ENCODE results near the gene NSDHL. TPM values are rescaled to one million over a fixed set of nuclear protein-coding genes. Genes with fewer than 3 reads are reported as not detected.

Gene NSDHL
- total and polyA plus RNA-seq, 8 donors: 15.0 to 42.5 (median 18.3) TPM

- Histone ChIP-seq H3K27ac (no peak overlapping the region), H3K9me3 (no peaks in the 10 kb centered on the region), H3K4me1 (no peaks in the 10 kb centered on the region), H3K4me3 (no peak overlapping the region), H3K27me3 (no peaks in the 10 kb centered on the region), H3K36me3 (no peaks in the 10 kb centered on the region)
- intact Hi-C loops (cut with DNase I): no loop called here
- DNase-seq: no peak
- ATAC-seq: no peak
- TF ChIP-seq CTCF (IDR thresholded peaks at IDR 0.05): no peak
Observed at GRCh38 chrX:152819266-152819665, 11.6 kb upstream of the NSDHL start.

- no peak for TF ChIP-seq CTCF (IDR thresholded peaks at IDR 0.05)
- H3K27ac ChIP-seq: no peak overlapping the region
- intact Hi-C loops (cut with DNase I): no loop called here
- no peak for DNase-seq
- ATAC-seq: no peak
- no peaks in the 10 kb centered on the region for H3K27me3 ChIP-seq
- no peaks in the 10 kb centered on the region for H3K36me3 ChIP-seq
- H3K4me1 ChIP-seq: no peaks in the 10 kb centered on the region
- H3K9me3 ChIP-seq: no peaks in the 10 kb centered on the region
- no peak overlapping the region for H3K4me3 ChIP-seq
Observed at GRCh38 chrX:152819732-152820131, 11.1 kb upstream of the NSDHL start.

- intact Hi-C loops (cut with DNase I): no loop called here
- H3K4me1 ChIP-seq: no peaks in the 10 kb centered on the region
- H3K4me3 ChIP-seq: no peak overlapping the region
- no peak overlapping the region for H3K27ac ChIP-seq
- no peaks in the 10 kb centered on the region for H3K9me3 ChIP-seq
- ATAC-seq (peak; percentile 66), DNase-seq (no peak)
- H3K36me3 ChIP-seq: no peaks in the 10 kb centered on the region
- TF ChIP-seq CTCF (IDR thresholded peaks at IDR 0.05): peak; percentile 32 to 43
- H3K27me3 ChIP-seq: no peaks in the 10 kb centered on the region
Observed at GRCh38 chrX:152821145-152821765, 9.6 kb upstream of the NSDHL start.

GRCh38 chrX:152822383-152823086 lies 8.3 kb upstream of the NSDHL start:
- H3K9me3 ChIP-seq: no peaks in the 10 kb centered on the region
- no peak overlapping the region for H3K27ac ChIP-seq
- no peak overlapping the region for H3K4me3 ChIP-seq
- H3K36me3 ChIP-seq: peaks cover 0 to 4% of the 10 kb centered on the region in 2 donors
- no peaks in the 10 kb centered on the region for H3K4me1 ChIP-seq
- H3K27me3 ChIP-seq: no peaks in the 10 kb centered on the region
- ATAC-seq: no peak
- DNase-seq: no peak
- no peak for TF ChIP-seq CTCF (IDR thresholded peaks at IDR 0.05)
- intact Hi-C loops (cut with DNase I): no loop called here

- H3K9me3 ChIP-seq: no peaks in the 10 kb centered on the region
- H3K4me3 ChIP-seq: no peak overlapping the region
- ATAC-seq: no peak
- no peak for TF ChIP-seq CTCF (IDR thresholded peaks at IDR 0.05)
- no peaks in the 10 kb centered on the region for H3K27me3 ChIP-seq
- no peaks in the 10 kb centered on the region for H3K4me1 ChIP-seq
- DNase-seq: no peak
- H3K27ac ChIP-seq: no peak overlapping the region
- H3K36me3 ChIP-seq: peaks cover 0 to 14% of the 10 kb centered on the region in 2 donors
- intact Hi-C loops (cut with DNase I): no loop called here
Observed at GRCh38 chrX:152823657-152824056, 7.2 kb upstream of the NSDHL start.
